HG03159 (cell line): ENCODE results near the gene RMC1.
"Not testable (repeated sequence)": the region's sequence is repeated elsewhere in the genome, so short reads cannot be mapped to it uniquely, and the experiment has no call there.

ENCODE experiments used
- ATAC-seq: cut with Tn5 transposase; IDR thresholded peaks from one replicate; pipeline ENCODE4 v1.9.1; 2021; ENCODE audit warnings: mild to moderate bottlenecking, moderate library complexity; ENCODE audit not compliant: unreplicated experiment

RMC1 gene

DNA sequence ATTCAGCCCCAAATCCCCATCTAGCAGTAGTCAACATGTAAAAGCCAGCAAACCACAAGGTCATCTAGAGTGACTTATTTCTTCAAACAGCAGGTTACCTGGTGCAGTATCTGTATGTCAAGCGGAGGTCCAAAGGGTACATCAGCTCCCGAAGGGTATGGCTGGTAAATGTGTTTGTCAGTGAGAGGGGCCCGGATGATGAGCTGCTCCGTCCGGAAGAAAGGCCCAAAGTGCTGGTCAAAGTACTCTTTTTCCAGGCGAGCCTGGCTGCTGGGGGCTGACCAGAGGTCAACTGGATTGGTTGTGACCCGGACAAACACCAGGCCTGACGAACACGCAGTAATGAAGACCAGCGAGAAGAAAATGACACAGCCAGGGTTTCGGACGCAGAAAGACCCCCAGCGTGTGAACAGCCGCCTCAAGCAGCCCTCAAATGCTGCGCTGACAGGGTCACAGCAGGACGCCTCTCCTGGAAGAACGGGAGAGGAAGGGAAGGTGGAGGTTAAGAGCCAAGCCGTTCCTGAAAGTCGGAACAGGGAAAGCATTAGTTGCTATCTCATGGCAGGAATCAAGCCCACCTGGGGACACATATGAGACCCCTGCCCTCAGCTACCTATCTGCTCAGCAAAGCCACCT is 53.0 kb downstream of the RMC1 start:
- no peak for ATAC-seq

DNA sequence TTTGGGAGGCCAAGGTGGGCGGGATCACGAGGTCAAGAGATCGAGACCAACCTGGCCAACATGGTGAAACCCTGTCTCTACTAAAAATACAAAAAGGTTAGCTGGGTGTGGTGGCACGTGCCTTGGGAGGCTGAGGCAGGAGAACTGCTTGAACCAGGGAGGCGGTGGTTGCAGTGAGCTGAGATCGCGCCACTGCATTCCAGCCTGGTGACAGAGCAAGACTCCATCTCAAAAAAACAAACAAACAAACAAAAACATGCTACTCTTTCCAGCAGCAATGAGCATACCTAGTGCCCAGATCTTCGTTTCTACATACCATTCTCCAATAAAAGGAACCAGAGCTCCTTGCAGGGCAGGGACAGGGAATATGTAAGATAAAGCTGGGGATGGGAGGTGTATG is 54.2 kb downstream of the RMC1 start:
- not testable (repeated sequence) for ATAC-seq

DNA sequence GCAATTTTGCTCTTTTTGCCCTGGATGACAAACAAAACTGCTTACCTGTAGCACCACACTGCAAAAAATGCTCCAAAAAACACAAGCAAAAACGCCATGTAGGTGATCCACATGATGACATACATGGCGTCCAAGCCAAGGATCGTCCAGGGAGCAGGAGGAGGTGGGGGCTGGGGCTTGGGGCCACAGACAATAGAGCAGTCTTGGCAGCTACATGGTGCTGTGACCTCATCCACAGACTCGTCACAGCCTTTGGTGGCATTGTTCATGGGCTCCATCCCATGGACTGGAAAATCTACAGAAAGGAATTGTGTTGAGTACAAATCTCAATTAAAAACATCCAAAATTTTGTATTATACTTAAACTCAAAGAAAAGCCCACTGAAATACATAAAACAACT is 56.9 kb downstream of the RMC1 start:
- ATAC-seq = no peak

DNA sequence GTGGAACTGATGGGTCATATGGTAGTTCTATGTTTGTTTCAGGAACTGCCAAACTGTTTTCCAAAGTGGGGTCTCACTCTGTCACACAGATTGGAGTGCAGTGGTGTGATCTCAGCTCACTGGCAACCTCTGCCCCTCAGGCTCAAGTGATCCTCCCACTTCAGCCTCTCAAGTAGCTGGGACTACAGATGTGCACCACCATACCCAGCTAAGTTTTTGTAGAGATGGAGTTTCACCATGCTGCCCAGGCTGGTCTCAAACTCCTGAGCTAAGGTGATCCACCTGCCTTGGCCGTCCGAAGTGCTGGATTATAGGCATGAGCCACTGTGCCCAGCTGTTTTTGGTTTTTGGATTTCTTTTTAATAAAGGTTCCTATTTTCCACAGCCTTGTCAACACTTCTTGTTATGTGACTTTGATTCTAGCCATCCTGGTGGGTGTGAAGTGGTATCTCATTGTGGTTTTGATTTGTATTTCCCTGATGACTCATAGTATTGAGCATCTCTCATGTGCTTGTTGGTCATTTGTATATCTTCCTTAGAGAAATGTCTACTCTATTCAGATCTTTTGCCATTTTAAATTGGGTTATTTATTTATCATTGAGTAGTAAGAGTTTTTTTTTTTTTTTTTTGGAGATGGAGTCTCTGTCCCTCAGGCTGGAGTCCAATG is 60.2 kb downstream of the RMC1 start:
- no peak for ATAC-seq

DNA sequence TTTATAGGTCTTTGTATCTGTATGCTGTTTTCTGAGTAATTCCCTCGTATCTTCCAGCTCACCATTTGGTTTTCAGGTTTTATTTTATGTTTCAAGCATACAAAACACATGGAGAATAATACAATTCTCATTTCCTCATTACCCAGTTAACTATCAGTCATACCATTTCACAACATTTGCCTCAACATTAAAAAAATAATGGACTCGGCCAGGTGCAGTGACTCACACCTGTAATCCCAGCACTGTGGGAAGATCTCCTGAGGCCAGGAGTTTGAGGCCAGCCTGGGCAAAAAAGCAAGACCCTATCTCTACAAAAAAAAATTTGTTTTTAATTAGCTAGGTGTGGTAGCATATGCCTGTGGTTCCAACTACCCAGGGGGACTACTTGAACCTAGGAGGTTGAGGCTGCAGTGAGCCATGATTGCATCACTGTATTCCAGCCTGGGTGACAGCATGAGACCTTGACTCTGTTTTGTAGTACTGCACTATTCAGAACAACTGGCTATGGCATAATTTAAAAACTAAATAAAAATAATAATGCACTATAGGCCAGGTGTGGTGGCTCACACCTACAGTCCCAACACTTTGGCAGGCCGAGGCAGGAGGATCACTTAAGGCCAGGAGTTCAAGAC is 62.7 kb downstream of the RMC1 start:
- ATAC-seq = no peak

DNA sequence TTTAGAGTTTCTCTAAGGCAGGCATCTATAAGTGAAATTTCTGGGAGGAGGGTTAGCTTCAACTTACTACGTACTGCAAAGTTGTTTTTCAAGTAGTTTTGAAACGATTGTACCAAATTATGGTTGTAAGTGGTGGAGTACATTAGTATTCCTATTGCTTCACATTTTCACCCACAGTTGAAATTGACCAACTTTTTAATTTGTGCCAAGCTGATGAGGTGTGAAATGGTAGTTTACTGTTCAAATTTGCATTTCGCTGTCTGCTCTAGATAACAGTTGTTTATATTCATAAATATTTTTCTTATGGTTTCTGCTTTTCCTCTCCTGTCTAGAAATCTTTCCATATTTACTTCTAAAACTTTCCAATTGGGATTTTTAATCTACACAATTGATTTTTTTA is 64.4 kb downstream of the RMC1 start:
- ATAC-seq = no peak

DNA sequence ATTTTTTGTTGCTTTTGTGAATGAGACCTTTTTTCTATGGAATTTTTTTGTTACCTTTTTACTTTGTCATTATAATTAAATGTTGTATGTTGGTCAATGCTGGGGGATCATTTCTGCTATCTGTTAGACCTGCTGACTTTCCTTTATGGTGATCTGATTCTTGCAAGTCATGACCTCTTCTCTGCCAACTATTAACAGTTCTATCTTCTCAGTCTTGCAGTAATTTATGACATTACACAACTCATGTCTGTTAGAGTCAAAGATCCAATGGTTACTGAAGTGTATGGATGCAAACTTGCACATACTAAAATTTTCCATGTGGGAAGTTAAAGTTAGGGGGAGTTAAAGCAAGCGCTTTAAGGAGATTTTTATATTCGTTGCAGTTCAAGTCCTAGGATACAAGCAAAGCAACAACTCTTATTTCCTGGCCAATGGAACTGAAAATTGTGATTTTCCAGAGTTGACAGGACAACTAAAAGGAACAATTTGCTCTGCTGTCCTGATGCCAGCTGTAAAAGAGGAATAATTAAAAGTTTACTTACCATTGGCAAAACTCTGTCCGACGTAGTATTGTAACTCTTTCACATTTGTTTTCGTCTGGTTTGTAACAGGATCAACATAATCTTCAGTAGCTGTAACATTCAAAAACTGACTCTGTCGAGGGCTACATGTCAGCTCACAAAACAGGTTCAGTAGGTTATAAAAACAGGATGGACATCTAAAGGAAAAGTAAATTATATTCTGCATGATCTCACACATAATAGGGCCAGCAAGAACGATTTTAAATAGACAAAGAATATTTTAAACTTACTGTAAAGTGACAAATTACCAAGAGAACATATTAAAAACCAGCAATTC is 65.2 kb downstream of the RMC1 start:
- no peak for ATAC-seq

DNA sequence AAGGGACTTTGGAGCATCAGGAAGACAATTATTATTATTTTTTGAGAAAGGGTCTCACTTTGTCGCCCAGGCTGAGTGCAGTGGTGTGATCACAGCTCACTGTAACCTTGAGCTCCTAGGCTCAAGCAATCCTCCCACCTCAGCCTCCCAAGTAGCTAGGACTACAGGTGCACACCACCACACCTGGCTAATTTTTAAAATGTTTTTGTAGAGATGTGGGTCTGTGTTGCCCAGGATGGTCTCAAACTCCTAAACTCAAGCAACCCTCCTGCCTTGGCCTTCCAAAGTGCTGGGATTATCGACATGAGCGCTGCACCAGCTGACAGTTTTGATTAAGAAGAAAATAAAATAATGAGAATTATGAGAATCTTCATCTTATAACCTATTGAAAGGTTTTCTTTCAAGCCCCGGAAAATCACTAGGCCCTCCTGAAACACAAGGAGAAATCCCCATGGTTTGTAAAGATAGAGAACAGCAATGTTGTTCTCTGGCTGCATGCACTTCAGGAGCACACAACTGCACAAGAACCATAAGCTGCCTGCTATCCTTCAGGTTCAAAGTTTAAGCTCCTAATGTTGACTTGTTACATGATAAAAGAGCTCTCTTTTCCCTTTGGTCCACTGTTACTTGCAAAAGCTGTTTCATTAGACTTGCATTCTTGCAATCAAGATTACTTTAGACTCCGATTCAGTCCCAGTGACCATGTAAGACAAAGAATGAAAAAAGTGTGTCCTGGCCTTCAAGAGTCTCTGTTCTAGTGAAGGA is 66.2 kb downstream of the RMC1 start:
- ATAC-seq = no peak

DNA sequence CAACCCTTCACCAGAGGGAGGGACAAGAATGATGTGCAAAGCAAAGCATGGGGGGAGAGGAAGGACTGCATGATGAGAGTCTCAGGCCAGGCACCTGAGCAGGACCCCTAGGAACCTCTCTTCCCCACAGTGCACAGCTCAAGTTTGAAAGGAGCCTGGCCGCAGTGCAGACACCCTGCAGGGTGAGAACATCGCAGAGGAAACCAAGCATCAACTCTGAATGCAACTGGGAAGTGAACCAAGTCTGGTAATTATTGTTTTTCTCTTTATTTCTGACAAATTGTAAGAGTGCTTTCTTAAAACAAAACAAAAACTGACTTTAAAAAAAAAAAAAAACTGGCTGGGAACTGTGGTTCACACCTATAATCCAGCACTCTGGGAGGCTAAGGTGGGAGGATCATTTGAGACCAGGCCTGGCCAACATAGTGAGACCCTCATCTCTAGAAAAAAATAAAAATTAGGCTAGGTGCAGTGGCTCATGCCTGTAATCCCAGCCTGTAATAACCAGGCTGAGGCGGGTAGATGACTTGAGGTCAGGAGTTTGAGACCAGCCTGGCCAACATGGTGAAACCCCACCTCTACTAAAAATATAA is 67.7 kb downstream of the RMC1 start:
- no peak for ATAC-seq

DNA sequence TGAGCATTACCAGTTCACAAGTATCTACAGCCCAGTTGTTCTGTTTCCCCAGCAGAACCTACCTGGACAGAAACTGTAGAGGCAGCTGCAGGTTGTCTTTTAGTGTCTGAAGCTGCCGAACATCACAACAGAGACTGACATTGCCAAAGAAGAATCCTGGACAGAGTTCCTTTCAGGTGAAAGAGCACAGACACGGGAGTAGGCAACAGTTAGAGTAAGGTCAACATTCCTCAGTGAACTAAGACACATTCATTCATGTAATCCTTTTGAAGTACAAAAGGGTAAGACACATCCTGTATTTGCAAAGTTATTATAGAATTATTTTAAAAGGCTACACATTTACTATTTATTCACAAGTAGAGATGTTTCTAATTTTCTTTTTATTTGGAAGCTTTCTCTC is 68.7 kb downstream of the RMC1 start:
- ATAC-seq = no peak

DNA sequence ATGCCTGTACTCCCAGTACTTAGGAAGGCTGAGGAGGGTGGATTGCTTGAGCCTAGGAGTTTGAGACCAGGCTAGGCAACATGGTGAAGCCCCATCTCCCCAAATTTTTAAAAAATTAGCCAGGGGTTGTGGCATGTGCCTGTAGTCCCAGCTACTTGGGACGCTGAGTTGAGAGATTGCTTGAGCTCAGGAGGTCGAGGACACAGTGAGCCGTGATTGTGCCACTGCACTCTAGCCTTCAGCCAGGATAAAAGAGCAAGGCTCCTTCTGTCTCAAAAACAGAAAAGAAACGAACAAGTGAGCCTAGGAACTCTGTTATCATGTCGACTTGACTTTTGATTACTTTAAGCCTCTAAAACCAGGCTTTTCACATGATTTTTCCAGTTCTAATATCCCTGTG is 69.3 kb downstream of the RMC1 start:
- no peak for ATAC-seq

DNA sequence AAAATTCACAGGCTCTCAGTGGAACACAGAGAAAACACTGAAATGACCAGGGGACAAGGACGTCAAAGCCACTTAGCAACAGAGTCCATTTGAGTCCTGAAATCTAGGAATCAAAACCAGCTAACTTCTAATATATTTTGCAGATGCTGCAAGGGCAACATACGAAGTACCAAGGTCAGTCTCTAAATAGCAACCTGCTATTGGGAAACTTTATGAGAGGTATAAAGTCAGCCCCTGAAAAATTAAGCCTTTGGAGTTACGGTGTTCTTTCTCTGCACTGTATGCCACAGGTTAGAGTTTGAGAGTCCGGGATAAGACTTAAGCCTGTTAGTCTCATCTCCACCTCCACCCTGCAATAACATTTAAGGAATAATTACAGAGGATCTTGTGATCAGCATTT is 69.7 kb downstream of the RMC1 start:
- ATAC-seq = no peak

DNA sequence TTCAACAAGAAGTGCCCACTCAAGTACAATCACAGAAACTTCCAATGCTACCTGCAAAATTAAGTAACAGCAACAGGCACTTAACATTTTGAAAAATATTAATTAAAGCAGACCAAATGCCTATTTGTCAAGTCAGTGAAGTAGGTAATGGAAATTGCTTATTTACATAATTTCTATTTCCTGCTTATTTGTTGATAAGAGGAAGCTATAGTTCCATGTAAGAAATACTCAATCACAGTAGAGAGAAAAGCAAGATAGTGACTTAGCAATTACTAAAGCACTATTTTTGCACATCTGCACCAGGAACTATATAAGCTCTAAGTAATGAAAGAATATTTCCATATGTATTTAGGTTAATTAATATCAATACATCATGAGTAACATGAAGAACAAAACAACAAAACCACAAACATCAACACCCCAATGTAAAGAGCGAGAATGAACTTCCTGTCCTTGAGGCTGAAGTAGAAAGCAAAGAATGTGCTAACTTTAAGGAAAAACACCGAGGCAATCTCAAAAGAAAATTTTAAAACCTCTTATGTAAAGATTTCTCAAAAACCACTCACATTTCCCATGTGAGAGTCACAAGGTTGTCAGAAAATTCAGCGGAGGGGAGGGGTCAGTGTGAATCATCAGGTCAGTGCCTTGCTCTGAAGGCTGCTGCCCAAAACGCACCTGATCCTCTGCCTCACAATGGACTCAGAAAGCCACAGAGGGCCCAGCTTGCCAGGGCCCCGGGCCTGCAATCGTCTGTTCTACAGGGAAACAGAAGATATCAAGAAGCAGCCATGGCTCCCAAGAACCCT is 70.5 kb downstream of the RMC1 start:
- no peak for ATAC-seq

DNA sequence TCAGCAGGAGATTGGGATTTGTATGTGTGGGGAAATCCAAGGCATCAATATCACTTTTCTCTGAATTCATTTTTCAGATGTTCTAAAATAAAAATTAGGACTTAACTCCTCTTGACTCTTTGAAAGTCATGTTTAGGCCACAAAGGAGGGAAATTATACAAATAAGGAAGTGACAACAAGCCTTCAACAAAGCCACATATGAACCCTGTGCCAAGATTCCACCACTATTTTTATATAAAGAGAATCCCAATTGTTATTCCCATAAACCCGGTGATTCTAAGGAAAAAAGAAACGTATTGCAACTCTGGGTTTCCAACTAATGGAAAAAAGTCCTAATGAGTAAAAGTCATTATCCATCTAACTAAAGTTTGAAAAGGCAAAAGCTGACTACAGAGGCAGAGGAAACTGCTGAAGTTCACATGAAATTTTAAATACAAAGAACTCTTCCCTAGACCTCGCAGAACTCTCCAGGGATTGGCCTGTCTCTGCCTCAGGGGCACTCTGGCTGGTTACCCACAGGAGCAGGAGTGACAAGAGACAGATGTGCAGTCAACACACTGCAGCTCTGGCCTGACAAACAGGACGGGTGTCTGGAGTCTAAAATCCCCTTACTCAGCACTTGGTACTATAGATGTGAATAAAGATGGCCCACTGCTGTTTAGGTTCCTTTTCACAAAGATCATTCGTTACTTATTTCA is 71.4 kb downstream of the RMC1 start:
- no peak for ATAC-seq

DNA sequence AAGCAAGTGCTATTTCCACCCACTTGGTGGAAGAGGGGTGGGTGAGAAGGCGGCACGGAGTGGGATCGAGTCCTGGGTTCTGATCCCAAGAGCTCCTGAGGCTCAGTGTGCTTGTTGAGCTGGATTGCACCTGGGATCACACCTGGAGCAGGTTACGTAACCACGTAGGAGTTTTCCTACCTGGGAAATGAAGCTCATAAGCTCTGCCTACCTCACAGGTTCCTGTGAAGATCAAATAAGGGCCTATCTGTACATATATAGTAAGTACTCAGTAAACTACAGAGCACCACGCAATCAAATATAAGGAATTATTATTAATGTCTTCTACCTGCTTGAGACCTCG is 72.0 kb downstream of the RMC1 start:
- no peak for ATAC-seq

DNA sequence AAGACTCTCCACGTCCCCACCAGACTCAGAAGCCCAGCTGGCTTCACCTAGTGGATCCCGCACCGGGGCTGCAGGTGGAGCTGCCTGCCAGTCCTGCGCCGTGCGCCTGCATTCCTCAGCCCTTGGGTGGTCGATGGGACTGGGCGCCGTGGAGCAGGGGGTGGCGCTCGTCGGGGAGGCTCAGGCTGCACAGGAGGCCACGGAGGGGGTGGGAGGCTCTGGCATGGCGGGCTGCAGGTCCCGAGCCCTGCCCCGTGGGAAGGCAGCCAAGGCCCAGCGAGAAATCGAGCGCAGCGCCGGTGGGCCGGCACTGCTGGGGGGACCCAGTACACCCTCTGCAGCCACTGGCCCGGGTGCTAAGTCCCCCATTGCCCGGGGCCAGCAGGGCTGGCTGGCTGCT is 74.2 kb downstream of the RMC1 start:
- ATAC-seq = not testable (repeated sequence)

DNA sequence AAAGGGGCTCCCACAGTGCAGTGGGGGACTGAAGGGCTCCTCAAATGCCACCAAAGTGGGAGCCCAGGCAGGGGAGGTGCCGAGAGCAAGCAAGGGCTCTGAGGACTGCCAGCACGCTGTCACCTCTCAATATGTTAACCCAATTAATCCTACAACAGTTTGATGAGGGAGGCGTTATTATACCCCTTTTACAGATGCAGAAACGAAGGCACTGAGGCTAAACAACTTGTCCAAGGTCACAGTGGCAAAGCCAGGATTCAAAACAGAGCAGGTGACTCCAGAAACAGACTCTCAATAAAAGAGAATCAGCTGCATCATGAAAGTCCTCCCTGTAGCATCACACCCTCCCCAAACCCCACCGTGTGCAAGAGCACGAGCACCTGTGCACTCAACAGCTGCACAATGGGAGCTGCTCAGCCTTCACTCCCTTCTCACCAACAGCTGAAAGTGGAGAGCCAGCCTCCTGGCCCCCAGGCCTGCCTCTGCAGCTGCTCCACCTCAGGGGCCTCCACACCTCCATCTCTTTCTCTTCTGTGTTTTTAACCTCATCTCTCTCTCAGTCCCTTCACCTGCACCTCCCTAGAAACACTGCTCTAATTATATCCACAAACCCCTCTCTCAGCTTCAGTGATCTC is 74.9 kb downstream of the RMC1 start:
- no peak for ATAC-seq

DNA sequence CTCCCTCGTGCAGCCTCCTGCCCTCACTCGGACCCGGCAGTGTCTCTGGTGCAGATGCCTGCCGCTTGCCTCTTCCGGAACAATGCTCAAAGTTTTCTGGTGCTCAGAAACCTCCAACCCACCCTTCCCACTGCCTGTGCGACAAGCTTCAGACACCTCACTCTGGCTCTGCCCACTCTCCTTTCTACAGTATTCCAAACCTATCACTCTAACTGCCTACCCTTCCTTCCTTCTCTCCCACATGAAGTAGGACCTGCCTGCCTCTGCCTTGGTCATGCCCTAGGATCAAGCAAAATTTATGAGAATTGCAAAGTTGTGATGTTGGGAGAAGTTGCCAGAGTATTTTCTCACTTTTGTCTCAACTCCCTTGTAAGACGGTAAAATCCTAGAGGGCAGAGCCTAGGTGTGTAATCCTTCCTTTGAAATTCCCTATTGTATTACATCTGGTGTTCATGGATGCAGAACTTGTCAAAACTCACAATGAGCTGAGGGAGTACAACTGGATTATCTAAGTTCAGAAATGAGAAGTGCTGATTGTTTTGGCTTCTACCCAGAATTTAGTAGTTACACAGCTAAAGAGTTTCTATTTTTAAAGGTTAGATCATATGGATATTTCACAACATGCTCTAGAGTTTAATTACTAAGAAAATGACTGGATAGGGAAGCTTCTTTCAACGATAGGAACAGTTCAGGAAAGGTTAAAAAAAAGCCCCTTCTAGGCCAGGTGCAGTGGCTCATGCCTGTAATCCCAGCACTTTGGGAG is 75.8 kb downstream of the RMC1 start:
- ATAC-seq = no peak
